ENCODE measurements around the gene ARF4. TPM values are rescaled to one million over a fixed set of nuclear protein-coding genes. Genes with fewer than 3 reads are reported as not detected.

The ARF4 gene
- total and polyA plus RNA-seq, 2 experiments from 2014 or later, result 144 to 249 TPM

GRCh38 chr3:57570878-57571277 is 26.3 kb downstream of the ARF4 start:
- Mint-ChIP-seq H3K27ac (no peak overlapping the region), H3K36me3 (ENCODE audit: low read depth) (peaks cover 49% of the 10 kb centered on the region), H3K4me3 (no peak overlapping the region), H3K27me3 (ENCODE audit: insufficient read depth, low read depth, poor library complexity) (no peaks in the 10 kb centered on the region), H3K9me3 (no peaks in the 10 kb centered on the region), H3K4me1 (no peaks in the 10 kb centered on the region)
- Histone ChIP-seq H3K4me2 (no peak overlapping the region), H3K4me3 (no peak overlapping the region), H4K20me1 (replicated peaks; ENCODE audit: insufficient read depth) (peaks cover 21% of the 10 kb centered on the region), H3K27ac (ENCODE audit: low read depth) (no peak overlapping the region), H3K4me1 (ENCODE audit: insufficient read depth) (0 out of 2 replicates have a peak, but pooled peaks cover 8% of the 10 kb centered on the region), H2AFZ (no peak overlapping the region), H3K27me3 (ENCODE audit: insufficient read depth) (no peaks in the 10 kb centered on the region), H3K36me3 (ENCODE audit: insufficient read depth) (peaks cover 50% of the 10 kb centered on the region), H3F3A (replicated peaks; ENCODE audit: low read depth) (no peaks in the 10 kb centered on the region; the same call in none of the 2 replicates), H3K79me2 (replicated peaks; ENCODE audit: insufficient read depth) (peaks cover 3% of the 10 kb centered on the region; the same call in 1 of the 2 replicates), H3K9me2 (ENCODE audit: insufficient read depth) (no peaks in the 10 kb centered on the region)
- ATAC-seq (no peak), DNase-seq (ENCODE audit: low spot score) (no peak)
- TF ChIP-seq EZH2phosphoT487 (IDR thresholded peaks at IDR 0.05; ENCODE audit: unreplicated experiment), result no peak
- no peak for TF ChIP-seq POLR2AphosphoS5 (IDR thresholded peaks at IDR 0.05; ENCODE audit: low read depth)
- no peak for TF ChIP-seq ZNF331 (CRISPR knock-in tag; IDR thresholded peaks at IDR 0.05; ENCODE audit: low read depth)
- no peak for TF ChIP-seq CREB1 (CRISPR knock-in tag; IDR thresholded peaks at IDR 0.05; ENCODE audit: low read depth)
- no peak for TF ChIP-seq ZNF114 (CRISPR knock-in tag; IDR thresholded peaks at IDR 0.05)

GRCh38 chr3:57569859-57570450 is 27.2 kb downstream of the ARF4 start:
- no peak for DNase-seq (ENCODE audit: low spot score)
- Histone ChIP-seq H3K27ac (ENCODE audit: low read depth) (no peak overlapping the region), H3F3A (replicated peaks; ENCODE audit: low read depth) (no peaks in the 10 kb centered on the region; the same call in none of the 2 replicates), H3K4me3 (no peak overlapping the region), H3K4me1 (ENCODE audit: insufficient read depth) (0 out of 2 replicates have a peak, but pooled peaks cover 8% of the 10 kb centered on the region), H2AFZ (no peak overlapping the region), H3K9me2 (ENCODE audit: insufficient read depth) (no peaks in the 10 kb centered on the region), H4K20me1 (replicated peaks; ENCODE audit: insufficient read depth) (peaks cover 24% of the 10 kb centered on the region), H3K79me2 (replicated peaks; ENCODE audit: insufficient read depth) (no peaks in the 10 kb centered on the region), H3K4me2 (no peak overlapping the region), H3K27me3 (ENCODE audit: insufficient read depth) (no peaks in the 10 kb centered on the region), H3K36me3 (ENCODE audit: insufficient read depth) (peaks cover 42% of the 10 kb centered on the region)
- H3K9me3 Mint-ChIP-seq, result no peaks in the 10 kb centered on the region
- no peaks in the 10 kb centered on the region for H3K27me3 Mint-ChIP-seq (ENCODE audit: insufficient read depth, low read depth, poor library complexity)
- ATAC-seq, result no peak
- no peak overlapping the region for H3K27ac Mint-ChIP-seq
- H3K4me3 Mint-ChIP-seq, result no peak overlapping the region
- peaks cover 40% of the 10 kb centered on the region for H3K36me3 Mint-ChIP-seq (ENCODE audit: low read depth)
- H3K4me1 Mint-ChIP-seq, result no peaks in the 10 kb centered on the region
- TF ChIP-seq STAT1 (IDR thresholded peaks at IDR 0.05; ENCODE audit: unreplicated experiment) (no peak), CTCF (conservative IDR thresholded peaks at IDR 0.05; ENCODE audit: low read depth in 2 of 2) (no peak), ZNF462 (CRISPR knock-in tag; IDR thresholded peaks at IDR 0.05) (no peak), EZH2 (IDR thresholded peaks at IDR 0.05; ENCODE audit: low read depth, unreplicated experiment) (no peak), EZH2phosphoT487 (IDR thresholded peaks at IDR 0.05; ENCODE audit: unreplicated experiment) (no peak)
- TF ChIP-seq, protein P1, sequence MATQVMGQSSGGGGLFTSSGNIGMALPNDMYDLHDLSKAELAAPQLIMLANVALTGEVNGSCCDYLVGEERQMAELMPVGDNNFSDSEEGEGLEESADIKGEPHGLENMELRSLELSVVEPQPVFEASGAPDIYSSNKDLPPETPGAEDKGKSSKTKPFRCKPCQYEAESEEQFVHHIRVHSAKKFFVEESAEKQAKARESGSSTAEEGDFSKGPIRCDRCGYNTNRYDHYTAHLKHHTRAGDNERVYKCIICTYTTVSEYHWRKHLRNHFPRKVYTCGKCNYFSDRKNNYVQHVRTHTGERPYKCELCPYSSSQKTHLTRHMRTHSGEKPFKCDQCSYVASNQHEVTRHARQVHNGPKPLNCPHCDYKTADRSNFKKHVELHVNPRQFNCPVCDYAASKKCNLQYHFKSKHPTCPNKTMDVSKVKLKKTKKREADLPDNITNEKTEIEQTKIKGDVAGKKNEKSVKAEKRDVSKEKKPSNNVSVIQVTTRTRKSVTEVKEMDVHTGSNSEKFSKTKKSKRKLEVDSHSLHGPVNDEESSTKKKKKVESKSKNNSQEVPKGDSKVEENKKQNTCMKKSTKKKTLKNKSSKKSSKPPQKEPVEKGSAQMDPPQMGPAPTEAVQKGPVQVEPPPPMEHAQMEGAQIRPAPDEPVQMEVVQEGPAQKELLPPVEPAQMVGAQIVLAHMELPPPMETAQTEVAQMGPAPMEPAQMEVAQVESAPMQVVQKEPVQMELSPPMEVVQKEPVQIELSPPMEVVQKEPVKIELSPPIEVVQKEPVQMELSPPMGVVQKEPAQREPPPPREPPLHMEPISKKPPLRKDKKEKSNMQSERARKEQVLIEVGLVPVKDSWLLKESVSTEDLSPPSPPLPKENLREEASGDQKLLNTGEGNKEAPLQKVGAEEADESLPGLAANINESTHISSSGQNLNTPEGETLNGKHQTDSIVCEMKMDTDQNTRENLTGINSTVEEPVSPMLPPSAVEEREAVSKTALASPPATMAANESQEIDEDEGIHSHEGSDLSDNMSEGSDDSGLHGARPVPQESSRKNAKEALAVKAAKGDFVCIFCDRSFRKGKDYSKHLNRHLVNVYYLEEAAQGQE (IDR thresholded peaks at IDR 0.05; ENCODE audit: unreplicated experiment), result no peak

Data from GM23338 (cell line).